Astrocyte of the spinal cord (primary cell): ENCODE data around the gene FIBP.

ENCODE experiments used
- DNase-seq: peaks from one replicate; pipeline ENCODE4 v3.0.0; 2011; ENCODE audit warnings: low read depth, low spot score
- H3K4me3 ChIP-seq: 2 replicates; pipeline ENCODE4 v1.5.1; 2011; ENCODE audit warnings: low read depth, mild to moderate bottlenecking, low read length, moderate library complexity
- CTCF ChIP-seq: IDR thresholded peaks from 2 replicates; pipeline ENCODE4 v1.5.1; 2012; ENCODE audit warnings: low read depth, mild to moderate bottlenecking, low read length, inconsistent platforms
- in situ Hi-C: cut with HindIII; loops from 2 replicates; pipeline ENCODE4 v1.10.0; 2017; ENCODE audit warnings: low sequenced_read_pairs

FIBP gene

DNA sequence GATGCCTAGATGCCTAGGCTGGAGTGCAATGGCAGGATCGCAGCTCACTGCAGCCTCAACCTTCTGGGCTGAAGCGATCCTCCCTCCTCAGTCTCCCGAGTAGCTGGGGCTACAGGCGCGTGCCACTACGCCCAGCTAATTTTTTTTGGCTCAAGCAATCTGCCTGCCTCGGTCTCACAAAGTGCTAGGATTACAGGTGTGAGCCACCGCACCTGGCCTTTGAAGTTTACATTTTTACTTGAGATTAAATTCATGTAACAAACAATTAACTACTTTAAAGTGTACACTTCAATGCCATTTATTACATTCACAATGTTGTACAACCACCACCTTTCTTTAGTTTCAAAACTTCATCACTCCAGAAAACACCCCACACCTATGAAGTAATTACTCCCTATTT lies 15.4 kb upstream of the FIBP start:
- no peak for DNase-seq
- no peak for TF ChIP-seq CTCF
- in situ Hi-C loops: no loop called here
- no peak overlapping the region for H3K4me3 ChIP-seq

DNA sequence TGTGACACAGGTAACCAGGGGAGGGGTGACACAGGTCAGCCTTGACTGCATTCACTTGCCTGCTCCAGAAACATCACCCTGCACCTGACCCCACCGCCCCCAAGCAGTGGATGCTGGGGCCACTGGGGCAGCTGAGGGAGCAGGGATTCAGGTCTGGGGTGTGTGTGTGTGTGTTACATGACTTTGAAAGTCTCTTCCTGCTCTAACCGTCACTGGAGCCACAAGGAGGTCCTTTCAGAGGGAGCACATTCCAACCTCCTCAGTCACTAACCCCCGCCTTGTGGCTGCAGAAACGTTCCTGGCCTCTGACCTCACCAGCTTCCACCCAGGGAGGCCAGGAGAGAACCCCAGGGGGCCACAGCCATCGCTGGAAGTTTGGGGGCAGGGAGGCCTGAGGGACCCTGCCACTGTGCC lies 14.8 kb upstream of the FIBP start:
- no peak overlapping the region for H3K4me3 ChIP-seq
- in situ Hi-C loops: no loop called here

DNA sequence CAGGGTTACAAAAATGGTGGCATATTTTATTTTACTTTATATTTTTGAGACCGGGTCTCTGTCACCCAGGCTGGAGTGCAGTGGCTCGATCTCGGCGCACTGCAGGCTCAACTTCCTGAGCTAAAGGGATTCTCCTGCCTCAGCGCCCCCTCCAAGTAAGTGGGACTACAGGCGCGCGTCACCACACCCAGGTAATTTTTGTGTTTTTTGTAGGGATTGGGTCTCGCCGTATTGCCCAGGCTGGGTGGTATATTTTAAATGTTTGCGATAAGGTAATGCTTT lies 12.6 kb upstream of the FIBP start:
- no peak overlapping the region for H3K4me3 ChIP-seq
- TF ChIP-seq CTCF: no peak
- DNase-seq: no peak
- in situ Hi-C loops: no loop called here

More for the DNA sequence above, 14.8 kb upstream of the FIBP start:
- peak; percentile 82 for DNase-seq
- no peak for TF ChIP-seq CTCF

GRCh38 chr11:65900125-65900898 lies 12.0 kb upstream of the FIBP start, which contains the start of gene FOSL1:
Gene FOSL1 (minus strand): TSS chr11:65900388. CDS start chr11:65900339, 49 bp downstream.
- H3K4me3 ChIP-seq: peak within 1 kb of the TSS; percentile 96
- in situ Hi-C loops: no loop called here
- no peak for TF ChIP-seq CTCF
- peak; percentile 98 for DNase-seq

- in situ Hi-C loops: no loop called here
- no peak for TF ChIP-seq CTCF
- DNase-seq: peak; percentile 79
- H3K4me3 ChIP-seq: peak overlapping the region; percentile 96
Observed at GRCh38 chr11:65899356-65900124, 11.3 kb upstream of the FIBP start.

GRCh38 chr11:65898656-65899355 lies 10.5 kb upstream of the FIBP start:
- no peak for TF ChIP-seq CTCF
- peak overlapping the region; percentile 96 for H3K4me3 ChIP-seq
- in situ Hi-C loops: no loop called here
- no peak for DNase-seq
